DOHH2 (cell line): ENCODE measurements around the gene OR5V1.

Experiments used
- EZH2phosphoT487 ChIP-seq: fragments of 200-600 bp; sonication (generic); IDR thresholded peaks from 2 replicates; pipeline ENCODE4 v1.6.1; 2017; ENCODE audit warnings: borderline replicate concordance, mild to moderate bottlenecking, antibody characterized with exemption, low read length, moderate library complexity, mixed read lengths
- TF ChIP-seq, protein P1 (sequence below): fragments of 200-600 bp; sonication (generic); IDR thresholded peaks from one replicate; pipeline ENCODE4 v1.5.1; 2014; ENCODE audit warnings: antibody characterized with exemption, mild to moderate bottlenecking, low read depth, low read length; ENCODE audit not compliant: poor library complexity, severe bottlenecking

DNA sequence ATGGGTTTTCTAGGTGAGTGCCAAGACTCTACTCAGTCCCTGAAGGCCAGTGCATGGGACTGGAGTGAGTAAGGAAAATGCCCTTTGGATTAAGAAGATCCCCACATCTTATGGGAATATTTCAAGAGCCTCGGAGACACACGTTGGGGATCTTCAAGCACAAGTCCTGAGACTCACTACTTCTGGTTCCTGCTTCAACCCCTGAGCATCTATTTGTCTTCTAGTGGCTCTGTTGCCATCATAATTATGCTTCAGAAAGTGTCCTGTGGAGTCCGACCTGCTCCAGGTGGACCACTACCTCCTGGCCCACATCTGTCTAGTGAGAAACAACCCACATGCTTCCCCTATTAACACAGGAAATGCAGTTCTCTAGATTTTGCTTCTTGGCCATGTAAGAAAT, at the start of gene OR5V1:
- TF ChIP-seq, protein P1, sequence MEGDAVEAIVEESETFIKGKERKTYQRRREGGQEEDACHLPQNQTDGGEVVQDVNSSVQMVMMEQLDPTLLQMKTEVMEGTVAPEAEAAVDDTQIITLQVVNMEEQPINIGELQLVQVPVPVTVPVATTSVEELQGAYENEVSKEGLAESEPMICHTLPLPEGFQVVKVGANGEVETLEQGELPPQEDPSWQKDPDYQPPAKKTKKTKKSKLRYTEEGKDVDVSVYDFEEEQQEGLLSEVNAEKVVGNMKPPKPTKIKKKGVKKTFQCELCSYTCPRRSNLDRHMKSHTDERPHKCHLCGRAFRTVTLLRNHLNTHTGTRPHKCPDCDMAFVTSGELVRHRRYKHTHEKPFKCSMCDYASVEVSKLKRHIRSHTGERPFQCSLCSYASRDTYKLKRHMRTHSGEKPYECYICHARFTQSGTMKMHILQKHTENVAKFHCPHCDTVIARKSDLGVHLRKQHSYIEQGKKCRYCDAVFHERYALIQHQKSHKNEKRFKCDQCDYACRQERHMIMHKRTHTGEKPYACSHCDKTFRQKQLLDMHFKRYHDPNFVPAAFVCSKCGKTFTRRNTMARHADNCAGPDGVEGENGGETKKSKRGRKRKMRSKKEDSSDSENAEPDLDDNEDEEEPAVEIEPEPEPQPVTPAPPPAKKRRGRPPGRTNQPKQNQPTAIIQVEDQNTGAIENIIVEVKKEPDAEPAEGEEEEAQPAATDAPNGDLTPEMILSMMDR = no peak
- TF ChIP-seq EZH2phosphoT487 = no peak
